C4-2B (cell line): ENCODE measurements around the gene RHO.

Experiments used
- H3K27ac ChIP-seq: fragments of 450-650 bp; 2 replicates; pipeline ENCODE4 v1.5.1; 2017
- ZFX ChIP-seq: fragments of 450-650 bp; IDR thresholded peaks from 2 replicates; pipeline ENCODE4 v1.6.1; 2017
- TF ChIP-seq, protein P1 (sequence below): fragments of 450-650 bp; conservative IDR thresholded peaks from 2 replicates; pipeline ENCODE4 v1.5.1; 2017; ENCODE audit warnings: mild to moderate bottlenecking

Gene RHO

GRCh38 chr3:129569856-129570255 is 41.4 kb downstream of the RHO start:
- TF ChIP-seq, protein P1, sequence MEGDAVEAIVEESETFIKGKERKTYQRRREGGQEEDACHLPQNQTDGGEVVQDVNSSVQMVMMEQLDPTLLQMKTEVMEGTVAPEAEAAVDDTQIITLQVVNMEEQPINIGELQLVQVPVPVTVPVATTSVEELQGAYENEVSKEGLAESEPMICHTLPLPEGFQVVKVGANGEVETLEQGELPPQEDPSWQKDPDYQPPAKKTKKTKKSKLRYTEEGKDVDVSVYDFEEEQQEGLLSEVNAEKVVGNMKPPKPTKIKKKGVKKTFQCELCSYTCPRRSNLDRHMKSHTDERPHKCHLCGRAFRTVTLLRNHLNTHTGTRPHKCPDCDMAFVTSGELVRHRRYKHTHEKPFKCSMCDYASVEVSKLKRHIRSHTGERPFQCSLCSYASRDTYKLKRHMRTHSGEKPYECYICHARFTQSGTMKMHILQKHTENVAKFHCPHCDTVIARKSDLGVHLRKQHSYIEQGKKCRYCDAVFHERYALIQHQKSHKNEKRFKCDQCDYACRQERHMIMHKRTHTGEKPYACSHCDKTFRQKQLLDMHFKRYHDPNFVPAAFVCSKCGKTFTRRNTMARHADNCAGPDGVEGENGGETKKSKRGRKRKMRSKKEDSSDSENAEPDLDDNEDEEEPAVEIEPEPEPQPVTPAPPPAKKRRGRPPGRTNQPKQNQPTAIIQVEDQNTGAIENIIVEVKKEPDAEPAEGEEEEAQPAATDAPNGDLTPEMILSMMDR, result no peak
- no peak for TF ChIP-seq ZFX
- H3K27ac ChIP-seq, result no peak overlapping the region

- no peak overlapping the region for H3K27ac ChIP-seq
- TF ChIP-seq, protein P1, result no peak
- no peak for TF ChIP-seq ZFX
These were observed 43.4 kb downstream of the RHO start for GRCh38 chr3:129571605-129572547.

DNA sequence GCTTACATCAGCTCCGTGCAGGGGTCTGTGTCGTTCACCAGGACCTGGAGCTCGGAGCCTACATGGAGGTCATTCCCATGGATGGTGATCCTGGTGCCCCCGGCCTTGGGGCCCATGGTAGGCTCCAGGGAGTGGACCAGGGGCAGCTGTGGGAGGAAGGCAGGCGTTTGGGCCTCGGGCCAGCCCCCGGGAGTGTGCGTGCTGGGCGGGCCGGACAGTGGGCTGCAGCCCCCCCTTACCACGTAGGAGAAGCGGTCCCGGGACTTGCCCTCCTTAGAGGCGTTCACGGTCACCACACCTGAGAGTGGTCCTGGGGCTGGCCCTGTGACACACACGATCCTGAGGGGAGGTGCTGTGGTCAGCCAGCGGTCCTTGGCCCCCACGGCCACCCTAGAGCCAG is 44.2 kb downstream of the RHO start:
- H3K27ac ChIP-seq, result no peak overlapping the region
- TF ChIP-seq, protein P1, result no peak
- no peak for TF ChIP-seq ZFX

GRCh38 chr3:129573493-129573892 is 45.1 kb downstream of the RHO start:
- no peak for TF ChIP-seq ZFX
- TF ChIP-seq, protein P1, result no peak
- H3K27ac ChIP-seq, result no peak overlapping the region

DNA sequence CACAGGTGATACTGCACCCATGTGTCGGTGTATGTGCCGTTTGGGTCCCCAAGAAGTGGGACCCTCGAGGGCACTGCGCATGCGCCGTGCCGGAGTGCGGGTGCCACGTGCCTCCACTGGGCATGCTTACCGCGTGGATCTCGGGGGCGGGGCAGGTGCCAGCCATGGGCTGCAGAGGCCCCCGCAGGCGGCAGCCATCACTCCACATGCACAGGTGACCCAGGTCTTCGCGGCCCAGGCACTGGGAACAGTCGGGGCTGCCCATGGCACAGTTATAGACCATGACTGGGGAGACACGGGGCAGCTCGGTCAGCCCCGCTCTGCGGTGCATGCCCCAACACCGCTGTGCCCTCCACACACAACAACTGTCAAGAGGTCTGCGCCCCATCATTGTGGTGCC is 45.8 kb downstream of the RHO start:
- no peak overlapping the region for H3K27ac ChIP-seq
- no peak for TF ChIP-seq ZFX
- TF ChIP-seq, protein P1, result no peak

DNA sequence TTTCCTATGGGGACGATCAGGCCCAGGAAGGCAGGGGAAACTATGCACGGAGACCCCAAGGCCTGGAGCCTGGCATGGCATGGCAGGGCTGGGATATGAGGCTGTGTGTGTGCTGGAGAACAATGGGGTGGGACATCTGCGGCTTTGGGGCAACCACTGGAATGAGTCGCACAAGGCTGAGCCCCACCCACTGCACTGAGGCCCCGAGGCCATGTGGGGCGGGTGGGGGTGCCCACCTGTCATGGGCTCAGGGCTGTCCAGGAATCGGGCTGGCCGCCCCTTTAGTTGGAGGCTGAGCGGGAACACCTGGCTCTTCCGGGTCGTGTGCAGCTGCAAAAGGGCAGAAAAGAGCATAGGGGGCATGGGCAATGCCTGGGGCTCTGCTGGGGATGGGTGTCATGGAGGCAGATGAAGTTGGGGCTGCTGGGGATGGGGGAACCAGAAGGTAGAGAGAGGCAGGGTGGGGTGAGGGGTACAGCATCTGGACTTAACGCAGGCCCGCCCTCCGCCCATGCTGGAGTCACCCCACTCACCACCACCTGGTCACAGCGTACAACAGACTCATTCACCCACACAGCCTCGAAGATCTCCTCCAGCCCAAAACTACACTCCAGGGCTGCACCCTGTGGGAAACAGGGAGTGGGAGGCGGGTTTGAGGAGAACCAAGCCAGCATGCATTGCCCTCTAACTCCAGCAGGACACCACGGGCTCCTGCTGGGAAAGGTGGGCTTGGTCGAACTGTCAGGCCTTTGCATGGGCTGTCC is 47.0 kb downstream of the RHO start:
- H3K27ac ChIP-seq, result no peak overlapping the region
- no peak for TF ChIP-seq ZFX
- TF ChIP-seq, protein P1, result no peak

GRCh38 chr3:129575997-129576384 is 47.6 kb downstream of the RHO start:
- TF ChIP-seq, protein P1, result no peak
- no peak for TF ChIP-seq ZFX
- H3K27ac ChIP-seq, result no peak overlapping the region; the same call in 1 of the 2 replicates
